ENCODE data around the gene DTYMK.
"Not testable (repeated sequence)": the region's sequence is repeated elsewhere in the genome, so short reads cannot be mapped to it uniquely, and the experiment has no call there.

Gene DTYMK

DNA sequence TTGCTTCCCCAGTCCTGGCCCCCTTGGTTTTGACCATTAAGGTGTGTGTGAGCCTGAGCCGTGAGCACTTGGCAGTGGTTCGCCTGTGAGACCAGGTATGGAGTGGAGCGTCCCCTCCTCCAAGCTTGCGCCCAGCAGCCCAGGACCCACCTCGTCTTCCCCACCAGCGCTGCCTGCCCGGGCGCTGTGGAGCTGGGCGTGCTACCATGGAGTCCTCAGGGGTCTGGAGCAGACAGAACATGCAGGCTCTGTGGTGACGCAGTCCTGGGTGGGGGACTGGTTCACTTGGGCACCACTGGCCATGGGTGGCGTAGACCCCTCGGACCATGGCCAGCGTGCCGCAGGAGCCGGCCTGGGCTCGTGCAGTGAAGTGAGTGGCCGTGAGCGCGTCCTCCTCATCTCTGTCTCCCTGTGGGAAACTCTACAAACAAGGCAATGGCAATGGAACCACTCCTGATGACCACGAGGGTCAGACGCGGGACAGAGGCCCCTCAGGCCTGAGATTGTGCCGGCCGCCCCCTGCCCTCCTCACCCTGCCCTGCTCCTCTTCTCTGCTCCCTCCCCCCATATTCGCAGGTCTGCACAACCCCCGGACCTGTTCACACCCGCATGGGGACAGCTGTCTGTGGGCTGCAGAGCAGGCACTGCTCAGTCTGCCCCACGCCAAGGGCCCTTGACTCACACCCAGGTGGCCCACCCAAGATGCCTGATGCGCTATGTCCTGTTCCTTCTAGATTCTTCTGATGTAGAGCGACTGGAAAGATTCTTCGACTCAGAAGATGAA lies 15.0 kb downstream of the DTYMK start:
- no peak for DNase-seq

DNA sequence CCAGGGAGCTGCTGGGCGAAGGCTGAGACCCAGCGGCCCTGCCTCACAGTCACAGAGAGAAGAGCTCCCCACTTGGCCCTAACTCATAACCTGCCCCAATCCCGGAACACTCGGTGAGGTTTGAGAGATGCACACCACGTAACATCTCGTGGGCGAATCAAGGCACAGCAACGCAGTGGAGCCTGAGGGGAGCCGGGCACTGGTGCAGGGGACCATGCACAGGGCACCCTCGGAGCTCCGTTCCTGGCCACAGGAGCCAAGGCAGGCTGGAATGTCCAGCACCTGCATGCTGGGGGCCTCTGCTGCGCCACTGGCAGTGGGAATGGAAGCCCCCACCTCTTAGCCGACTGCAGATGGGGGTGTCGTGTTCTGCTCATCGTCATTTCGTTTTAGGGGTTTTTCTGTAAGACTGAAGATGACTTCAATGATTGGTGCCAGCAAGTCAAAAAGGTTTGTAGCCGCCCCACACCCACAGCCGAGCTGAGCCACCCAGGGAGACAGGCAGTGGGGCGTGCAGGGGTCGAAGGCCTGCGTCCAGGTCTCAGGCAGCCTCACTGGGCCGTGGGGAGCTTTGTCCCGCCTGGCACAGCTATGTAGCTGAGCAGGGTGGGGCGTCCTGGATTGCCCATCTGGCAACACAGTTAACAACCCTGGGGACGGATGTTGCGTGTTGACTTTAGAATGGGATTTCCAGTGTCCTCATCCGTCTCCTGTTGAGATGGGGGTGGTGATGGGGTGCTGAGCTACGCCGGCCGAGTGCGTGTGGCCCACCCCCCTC lies 16.1 kb downstream of the DTYMK start:
- no peak for DNase-seq

DNA sequence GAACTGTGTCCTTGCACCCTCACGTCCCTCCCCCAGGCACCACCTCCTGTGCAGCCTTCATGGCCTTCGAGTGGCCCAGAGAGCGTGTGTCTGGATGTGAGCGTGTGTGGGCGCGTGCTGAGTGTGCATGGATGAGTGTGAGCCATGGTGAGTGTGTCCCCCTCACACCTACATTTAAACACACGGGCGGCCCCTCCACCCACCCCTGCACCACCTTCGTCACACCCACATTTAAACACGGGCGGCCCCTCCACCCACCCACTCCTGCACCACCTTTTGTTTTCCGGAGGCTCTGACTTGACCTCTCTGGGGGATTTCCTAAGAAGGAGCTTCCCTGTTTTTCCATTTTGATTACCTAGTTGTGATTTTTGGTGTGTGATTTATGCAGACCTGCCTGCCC lies 17.8 kb downstream of the DTYMK start:
- no peak for DNase-seq

DNA sequence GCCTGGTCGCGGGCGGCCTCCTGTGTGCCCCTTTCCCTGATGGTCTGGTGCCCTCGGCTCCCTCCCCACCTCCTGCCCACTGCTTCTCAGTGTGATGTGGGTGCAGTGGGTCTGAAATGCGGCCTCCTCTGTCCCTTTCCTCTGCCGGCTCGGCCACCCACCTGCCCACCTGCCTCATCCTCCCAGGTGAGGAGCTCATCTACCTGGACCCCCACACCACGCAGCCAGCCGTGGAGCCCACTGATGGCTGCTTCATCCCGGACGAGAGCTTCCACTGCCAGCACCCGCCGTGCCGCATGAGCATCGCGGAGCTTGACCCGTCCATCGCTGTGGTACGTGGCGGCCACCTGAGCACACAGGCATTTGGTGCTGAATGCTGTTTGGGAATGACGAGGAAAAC lies 18.3 kb downstream of the DTYMK start:
- no peak for DNase-seq

DNA sequence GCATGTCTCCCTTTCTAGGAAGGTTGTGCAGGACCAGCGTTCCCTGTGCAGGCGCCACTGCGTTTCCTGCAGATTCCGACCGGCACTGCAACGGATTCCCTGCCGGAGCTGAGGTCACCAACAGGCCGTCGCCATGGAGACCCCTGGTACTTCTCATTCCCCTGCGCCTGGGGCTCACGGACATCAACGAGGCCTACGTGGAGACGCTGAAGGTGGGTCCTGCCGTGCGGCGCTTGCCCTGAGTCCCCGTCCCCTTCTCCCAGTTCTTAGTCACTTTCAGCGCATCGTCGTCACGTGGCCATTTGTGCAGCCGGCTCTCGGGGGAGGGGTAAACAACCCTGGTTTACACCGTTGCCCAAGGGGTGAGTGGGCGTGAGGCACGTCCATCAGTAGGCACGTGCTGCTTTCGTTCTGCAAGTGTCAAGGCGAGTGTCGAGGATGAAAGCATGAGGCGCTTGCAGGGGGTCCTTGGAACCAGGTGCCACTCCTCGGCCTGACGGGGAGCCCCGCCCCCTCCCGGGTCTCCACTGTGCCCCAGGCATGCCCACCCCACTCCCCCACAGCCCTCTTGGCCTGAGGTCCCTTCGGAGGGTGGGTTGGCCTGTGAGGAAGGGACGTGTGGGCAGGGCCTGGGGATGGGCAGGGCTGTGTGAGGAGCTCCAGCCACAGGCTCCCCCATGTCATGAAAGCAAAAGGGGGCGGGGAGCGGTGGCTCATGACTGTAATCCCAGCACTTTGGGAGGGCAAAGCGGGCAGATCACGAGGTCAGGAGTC lies 19.8 kb downstream of the DTYMK start:
- DNase-seq: no peak

DNA sequence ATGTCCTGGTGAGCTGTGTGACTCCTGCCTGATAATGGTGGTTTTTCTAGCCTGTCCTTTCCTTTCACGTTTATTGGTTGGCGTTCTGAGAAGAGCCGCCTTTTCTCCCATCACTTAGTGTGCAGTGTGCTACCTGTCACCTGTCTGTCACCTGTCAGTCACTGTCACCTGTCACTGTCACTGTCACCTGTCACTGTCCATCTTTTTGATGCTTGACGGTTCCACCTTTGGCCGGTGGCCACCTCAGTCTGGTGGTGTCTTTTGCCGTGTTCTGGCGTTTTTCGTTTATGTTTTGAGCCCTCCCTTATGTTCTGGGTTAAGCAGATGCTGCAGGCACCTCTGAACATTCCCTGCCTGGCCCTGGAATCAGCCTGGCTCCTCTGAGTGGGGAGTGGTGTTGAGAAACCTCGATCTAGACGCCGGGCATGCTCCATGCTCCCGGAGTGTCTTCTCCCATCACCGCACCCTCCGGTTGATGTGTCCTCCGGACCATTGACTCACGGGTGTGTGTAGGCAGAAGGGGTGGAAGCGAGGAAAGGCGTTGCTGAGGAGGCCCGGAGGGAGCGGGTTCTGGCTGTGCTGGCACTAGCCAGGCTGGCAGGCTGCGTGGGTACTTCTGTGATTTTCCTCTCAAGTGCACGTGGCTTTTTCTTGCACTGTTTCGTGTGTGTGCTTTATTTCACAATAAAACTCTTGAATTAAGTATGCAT lies 20.7 kb downstream of the DTYMK start:
- no peak for DNase-seq

DNA sequence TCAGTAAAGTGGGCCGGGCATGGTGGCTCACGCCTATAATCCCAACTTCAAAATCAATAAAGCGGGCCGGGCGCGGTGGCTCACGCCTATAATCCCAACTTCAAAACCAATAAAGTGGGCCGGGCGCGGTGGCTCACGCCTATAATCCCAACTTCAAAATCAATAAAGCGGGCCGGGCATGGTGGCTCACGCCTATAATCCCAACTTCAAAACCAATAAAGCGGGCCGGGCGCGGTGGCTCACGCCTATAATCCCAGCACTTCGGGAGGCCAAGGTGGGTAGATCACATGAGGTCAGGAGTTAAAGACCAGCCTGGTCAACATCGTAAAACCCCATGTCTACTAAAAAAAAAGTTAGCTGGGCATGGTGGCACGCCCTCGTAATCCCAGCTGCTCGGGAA lies 23.9 kb downstream of the DTYMK start:
- not testable (repeated sequence) for DNase-seq

DNA sequence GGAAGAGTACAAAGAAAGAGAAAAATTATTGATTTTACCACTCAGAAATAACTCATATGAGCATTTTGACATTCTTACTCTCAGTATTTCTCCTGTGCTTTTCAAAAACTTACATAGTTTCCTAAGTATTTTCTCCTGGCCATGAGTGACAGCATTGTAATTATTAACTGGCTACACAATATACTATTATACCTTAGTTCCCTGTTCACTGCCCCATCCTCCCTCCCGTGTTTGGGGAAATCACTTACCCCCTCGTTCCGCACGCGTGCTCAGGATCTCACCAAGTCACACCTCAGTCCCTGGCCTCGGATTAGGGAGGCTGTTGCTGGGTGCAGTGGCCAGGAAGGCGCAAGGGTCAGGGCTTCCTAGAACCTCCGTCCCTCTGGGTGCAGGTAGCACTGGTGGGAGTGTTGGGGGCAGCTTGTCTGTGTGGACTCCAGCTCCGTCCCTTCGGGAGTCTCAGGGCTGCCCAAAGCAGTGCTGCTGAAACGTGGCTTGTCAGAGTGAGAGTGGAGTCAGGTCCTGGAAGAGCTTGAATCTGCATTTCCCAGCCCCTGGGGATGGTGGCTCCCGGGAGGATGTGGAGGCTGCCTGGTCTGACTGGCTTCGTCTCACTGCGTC lies 25.9 kb downstream of the DTYMK start:
- no peak for DNase-seq

DNA sequence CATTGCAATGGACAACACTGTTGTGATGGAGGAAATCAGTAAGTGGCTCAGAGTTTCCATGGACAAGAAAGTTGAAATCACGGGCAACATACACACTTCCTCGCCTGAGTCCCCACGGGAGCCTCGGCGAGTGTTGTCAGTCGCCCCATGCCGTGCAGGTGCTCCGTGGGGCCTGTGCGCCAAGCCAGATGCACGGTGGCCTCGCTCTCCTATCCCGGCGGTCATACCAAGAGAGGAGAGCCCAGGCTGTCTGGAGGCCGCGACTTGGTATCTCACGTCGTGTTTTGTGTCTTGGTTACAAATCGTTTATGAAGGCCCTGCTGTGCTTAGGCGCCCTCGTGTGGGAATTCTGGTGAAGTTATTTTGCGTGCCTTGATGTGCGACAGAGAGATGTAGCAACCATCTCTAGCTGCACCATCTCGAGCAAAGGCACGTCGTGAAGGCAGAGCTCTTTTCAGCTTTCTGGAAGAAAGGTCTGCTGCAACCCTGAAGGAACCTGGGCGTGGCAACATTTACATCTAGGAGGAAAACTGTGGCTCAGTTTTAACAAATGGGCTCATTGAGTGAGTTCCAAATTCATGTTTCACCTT lies 27.4 kb downstream of the DTYMK start:
- DNase-seq: no peak

DNA sequence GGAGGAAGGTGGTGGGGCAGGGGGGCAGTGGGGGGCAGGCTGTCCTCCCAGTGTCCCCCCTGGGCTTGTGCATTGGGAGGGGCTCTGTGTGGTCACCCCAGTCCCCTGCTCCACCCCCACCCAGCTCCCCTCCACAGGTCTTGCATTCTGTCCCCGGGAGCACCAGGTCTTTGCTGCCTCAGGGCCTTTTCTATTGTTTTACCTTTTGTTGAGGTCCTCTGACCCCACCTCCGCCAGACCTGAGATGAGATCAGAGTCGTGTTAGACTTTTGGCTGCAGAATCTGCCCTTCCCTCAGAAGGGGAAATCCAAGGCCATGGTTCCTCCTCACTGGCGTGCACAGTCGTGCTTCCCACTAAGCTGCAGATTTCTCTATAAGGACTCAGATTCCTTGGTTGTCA lies 28.3 kb downstream of the DTYMK start:
- no peak for DNase-seq

DNA sequence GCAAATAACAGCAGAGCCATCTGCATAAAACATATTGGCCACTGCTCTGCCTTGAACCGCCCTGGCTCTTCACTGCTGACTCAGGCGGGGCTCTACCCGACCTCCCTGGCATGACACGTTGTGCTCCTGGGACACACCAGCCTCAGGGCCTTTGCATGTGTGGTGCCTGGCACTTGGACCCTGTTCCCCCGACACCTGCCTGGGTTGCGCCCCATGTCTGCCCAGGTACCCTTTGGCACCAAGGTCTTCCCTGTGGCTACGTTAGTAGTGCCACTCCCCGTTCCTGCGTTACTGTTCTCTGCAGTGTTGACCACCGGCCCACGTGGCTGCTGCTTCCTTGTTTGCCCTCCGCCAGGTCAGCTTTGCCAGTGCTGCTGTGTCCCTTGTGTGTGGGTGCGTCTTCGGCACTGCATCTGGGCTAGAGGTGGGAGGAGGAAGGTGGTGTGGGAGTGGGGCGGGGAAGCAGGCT lies 28.8 kb downstream of the DTYMK start:
- no peak for DNase-seq

DNA sequence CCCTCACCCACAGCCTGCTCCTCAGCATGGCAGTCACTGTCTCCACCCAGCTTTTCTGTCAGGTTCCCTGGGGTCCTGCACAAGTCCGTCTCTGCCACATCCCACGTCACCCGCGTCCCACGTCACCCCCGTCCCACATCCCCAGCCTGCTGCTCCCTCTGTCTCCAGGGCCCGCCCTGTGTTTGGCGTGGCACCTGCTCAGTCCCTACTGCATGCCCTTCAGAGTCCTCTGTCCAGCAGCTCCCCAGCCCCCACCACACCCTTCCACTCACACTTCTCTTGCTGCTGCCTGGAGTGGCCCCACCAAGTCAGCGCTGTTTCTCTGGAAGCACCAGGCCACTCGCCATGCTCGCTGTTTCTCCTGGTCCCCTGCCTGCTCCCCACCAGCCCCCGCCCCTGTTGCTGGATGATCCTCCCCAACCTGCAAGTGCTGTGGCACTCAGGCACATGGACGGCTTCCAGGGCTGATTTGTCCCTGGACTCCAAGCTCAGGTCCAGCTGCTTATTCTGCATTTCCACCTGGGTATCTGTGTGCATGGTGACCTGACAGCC lies 30.3 kb downstream of the DTYMK start:
- no peak for DNase-seq

DNA sequence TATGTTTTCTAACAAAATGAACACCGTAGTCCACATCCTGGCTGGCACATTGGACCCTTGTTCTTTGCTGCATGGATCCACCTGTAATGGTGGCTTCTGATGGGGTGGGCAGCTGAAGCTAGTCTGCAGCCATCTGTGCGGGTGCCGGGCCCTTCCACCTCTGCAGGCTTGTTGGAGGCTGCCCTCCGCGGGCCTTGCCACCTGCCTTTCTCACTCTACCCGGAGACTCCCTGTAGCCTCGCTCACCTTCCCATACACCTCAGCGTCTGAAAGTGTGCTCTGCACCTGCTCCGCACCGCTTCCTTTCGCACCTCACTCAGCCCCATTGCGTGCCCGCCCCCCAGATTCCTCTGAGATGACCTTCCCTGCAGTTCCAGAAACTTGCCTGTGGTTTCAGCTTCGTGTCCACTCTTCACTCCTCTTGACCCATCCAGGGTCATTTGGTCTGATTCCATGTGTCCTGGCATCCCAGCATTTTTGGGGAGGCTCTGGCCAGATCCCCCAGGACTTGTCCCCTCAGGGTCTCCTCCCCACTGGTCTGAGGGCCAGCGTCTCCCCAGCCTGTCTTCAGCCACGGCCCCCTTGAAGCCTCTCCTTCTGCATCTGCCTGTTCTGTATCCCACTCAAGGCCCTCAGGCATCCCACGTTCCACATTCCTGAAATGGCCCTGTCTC lies 31.0 kb downstream of the DTYMK start:
- no peak for DNase-seq

DNA sequence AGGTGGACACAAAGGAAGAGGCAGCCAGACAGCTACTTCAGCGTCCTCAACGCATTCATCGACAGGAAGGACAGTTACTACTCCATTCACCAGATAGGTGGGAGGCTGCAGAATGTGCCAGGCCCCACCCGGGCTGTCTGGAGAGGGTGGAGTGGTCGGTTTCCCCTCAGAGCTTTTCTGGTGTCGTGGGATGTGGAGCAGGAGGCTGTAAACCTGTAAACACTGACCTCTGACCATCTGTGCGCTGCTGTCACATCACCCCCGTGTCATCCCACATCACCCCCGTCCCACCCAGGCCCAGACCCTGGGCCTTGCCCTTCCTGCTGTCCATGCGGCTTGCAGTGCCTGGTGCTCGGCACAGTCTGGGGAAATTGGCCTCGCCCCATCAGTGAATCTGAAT lies 32.1 kb downstream of the DTYMK start:
- DNase-seq: no peak

DNA sequence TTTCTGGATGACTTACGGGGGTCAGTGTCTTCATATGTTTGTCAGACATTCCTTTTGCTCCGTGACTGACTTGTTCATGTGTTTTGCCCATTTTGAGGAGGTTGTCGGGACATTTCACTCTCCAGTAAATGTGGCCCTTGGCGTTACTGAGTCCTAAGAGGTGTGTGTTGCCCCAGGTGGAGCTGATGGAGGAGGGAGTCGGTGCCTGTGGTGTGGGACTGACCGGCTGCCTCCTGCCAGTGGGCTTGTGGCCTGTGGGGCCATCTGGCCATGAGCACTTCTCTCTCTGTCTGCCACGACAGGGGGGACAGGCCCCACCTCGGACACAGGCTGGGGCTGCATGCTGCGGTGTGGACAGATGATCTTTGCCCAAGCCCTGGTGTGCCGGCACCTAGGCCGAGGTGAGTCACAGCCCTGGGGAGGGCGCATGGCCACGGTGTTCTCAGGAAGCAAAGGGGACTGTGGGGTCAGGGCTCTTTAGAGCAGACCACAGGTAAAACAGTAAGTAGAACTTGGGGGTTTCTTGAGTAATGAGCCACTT lies 33.3 kb downstream of the DTYMK start:
- no peak for DNase-seq

DNA sequence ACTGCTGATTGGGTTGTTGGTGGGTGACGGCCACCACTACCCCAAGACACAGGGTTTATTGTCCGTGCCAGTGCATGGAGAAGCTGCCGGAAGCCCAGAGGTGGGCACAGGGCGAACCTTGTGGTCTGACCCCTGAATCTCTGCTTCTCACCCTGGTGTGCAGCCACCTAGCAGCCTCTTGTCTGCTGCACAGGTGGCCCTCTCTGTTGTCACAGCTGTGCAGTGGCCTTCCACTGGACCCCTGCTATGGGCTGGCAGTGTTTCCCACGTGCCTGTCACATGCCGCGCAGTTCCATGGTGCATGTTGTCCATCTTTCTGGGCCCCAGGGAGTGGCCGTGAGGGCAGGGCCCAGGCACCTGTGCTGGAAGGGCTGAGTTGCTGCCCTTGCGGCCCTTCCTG lies 33.9 kb downstream of the DTYMK start:
- DNase-seq: no peak

DNA sequence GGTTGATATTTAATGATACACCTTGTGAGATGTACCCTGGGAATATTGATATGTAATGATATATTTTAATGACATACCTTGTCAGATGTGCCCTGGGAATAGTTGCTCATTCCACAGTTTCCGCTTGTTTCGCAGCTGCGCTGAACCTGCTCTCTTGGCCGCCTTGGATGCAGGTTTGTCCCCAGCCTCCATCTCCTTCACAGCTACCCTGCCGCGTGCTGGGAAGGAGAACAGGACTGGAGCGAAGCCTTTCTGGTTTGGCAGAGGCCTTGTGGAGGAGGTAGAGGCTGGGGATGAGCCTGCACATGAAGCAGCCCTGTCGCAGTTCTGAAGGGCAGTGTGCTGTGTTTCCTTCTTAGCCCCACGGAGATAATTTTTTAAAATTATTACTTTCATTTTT lies 34.5 kb downstream of the DTYMK start:
- no peak for DNase-seq

DNA sequence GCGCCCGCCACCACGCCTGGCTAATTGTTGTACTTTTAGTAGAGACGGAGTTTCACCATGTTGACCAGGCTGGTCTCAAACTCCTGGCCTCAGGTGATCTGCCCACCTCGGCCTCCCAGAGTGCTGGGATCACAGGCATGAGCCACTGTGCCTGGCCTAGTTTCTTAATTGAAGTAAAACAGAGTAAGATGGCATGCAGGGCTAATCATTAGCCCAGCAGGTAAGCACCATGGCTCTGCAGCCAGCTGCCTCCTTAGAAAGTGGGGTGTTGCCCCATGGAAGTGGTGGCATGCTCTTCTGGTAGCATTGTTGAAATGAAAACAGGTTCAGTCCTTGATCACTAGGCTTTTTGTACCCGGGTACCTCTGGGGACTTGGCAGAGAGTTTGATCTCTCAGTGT lies 36.7 kb downstream of the DTYMK start:
- DNase-seq: no peak

DNA sequence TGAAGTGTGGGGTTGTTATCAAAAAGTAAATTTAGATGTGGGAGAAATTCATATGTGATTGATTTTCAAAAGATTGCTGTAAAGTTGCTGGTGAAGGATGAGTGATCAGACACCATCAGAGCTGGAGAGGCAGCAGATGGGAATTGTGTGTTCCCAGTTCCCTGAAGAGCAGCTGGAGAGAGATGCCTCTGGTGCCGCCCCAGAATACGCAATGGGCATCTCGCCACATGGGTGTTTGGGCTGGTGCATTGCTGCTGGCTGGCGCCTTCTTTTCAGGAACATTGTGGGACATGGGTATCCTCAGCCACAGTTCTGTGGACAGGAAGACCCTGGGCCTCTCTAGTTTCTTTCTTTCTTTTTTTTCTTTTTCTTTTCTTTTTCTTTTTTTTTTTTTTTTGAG lies 37.2 kb downstream of the DTYMK start:
- no peak for DNase-seq

DNA sequence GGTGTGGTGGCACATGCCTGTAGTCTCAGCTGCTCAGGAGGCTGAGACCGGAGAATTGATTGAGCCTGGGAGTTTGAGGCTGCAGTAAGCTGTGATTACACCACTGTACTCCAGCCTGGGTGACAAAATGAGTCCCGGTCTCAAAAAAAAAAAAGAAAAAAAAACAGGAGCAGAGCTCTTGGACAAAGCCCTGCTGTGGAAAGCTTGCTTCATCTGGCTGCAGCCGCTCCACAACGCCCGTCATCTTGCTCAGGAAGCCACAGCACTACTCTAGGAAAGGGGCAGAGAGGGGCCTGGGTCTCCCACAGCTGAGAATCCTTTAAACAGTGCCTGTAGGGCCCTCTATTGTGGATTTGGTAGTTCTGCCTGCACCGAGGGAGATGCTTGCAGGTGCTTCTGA lies 38.2 kb downstream of the DTYMK start:
- no peak for DNase-seq

Measured in NCI-H1436 treated with DMSO at 0.1 percent for 48 hours (cell line).